ENCODE results near the gene CIART. TPM values are rescaled to one million over a fixed set of nuclear protein-coding genes. Genes with fewer than 3 reads are reported as not detected.
A peak's percentile ranks its signal among the peaks of the same experiment; 100 is the strongest.

The CIART gene
- total and polyA plus RNA-seq, 10 of the 15 experiments (the other 5 are each of a cell fraction or from before 2014, with no cell fraction given), result 0.44 to 1.4 (median 0.67) TPM

DNA sequence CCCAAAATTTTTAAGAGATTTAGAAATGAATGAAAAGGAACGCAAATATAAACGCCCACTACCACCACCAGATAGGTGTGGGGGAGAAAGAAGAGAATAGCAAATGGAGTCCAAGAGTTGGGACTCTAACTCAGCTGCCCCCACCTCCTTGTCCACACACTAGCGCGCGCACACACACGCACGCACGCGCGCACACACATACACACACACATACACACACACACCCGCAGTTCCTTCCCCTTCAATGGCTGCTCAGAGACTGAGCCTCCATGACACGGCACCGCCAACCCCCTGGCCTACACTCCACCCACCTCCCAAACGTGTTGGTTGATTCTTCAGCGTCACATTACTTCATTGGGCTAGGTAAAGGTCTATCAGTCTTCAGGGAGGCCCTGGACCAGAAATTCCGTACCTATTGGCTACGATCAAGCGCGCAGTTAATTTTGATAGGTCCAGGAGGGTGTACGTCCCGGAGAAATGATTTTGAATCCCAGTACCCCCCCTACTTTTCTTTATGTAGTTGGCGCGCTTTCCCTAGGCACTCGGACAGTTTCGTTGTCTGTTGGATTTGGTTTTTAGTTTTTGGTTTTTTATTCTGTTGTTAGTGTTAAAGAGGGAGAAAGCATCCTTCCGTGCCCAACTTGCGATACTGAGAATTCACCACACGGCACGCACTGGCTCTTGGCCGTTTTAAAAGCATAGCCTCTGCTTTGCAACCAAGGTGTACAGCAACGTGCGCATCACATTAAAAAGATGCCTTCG is 46.3 kb upstream of the CIART start, which contains the start of gene ANP32E (continued):
- TF ChIP-seq RELB (IDR thresholded peaks at IDR 0.05; ENCODE audit: low read depth), result peak; percentile 72
- TF ChIP-seq MYB (IDR thresholded peaks at IDR 0.05; ENCODE audit: borderline replicate concordance, low read depth, low read length), result no peak
- peak; percentile 99 for TF ChIP-seq PKNOX1 (IDR thresholded peaks at IDR 0.05)
- no peak for TF ChIP-seq GATAD2B (conservative IDR thresholded peaks at IDR 0.05; ENCODE audit: low read depth)
- TF ChIP-seq ESRRA (IDR thresholded peaks at IDR 0.05; ENCODE audit: low read length), result 0 out of 2 replicates have a peak, but pooled peaks have one; percentile 36
- TF ChIP-seq, protein P1, sequence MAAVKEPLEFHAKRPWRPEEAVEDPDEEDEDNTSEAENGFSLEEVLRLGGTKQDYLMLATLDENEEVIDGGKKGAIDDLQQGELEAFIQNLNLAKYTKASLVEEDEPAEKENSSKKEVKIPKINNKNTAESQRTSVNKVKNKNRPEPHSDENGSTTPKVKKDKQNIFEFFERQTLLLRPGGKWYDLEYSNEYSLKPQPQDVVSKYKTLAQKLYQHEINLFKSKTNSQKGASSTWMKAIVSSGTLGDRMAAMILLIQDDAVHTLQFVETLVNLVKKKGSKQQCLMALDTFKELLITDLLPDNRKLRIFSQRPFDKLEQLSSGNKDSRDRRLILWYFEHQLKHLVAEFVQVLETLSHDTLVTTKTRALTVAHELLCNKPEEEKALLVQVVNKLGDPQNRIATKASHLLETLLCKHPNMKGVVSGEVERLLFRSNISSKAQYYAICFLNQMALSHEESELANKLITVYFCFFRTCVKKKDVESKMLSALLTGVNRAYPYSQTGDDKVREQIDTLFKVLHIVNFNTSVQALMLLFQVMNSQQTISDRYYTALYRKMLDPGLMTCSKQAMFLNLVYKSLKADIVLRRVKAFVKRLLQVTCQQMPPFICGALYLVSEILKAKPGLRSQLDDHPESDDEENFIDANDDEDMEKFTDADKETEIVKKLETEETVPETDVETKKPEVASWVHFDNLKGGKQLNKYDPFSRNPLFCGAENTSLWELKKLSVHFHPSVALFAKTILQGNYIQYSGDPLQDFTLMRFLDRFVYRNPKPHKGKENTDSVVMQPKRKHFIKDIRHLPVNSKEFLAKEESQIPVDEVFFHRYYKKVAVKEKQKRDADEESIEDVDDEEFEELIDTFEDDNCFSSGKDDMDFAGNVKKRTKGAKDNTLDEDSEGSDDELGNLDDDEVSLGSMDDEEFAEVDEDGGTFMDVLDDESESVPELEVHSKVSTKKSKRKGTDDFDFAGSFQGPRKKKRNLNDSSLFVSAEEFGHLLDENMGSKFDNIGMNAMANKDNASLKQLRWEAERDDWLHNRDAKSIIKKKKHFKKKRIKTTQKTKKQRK (IDR thresholded peaks at IDR 0.05; ENCODE audit: low read depth, low read length), result peak; percentile 92
- TF ChIP-seq CHD1 (IDR thresholded peaks at IDR 0.05; ENCODE audit: low read depth, low read length), result peak; percentile 93; the same call in 1 of the 2 replicates
- peak; percentile 95 for TF ChIP-seq FOS (IDR thresholded peaks at IDR 0.05; ENCODE audit: borderline replicate concordance, extremely low read depth, insufficient read length)
- TF ChIP-seq RAD21 (IDR thresholded peaks at IDR 0.05; ENCODE audit: insufficient read depth, low read depth, low read length), result no peak
- TF ChIP-seq ZNF687 (IDR thresholded peaks at IDR 0.05), result peak; percentile 33
- 0 out of 2 replicates have a peak, but pooled peaks have one; percentile 40 for TF ChIP-seq ZSCAN29 (IDR thresholded peaks at IDR 0.05)
- TF ChIP-seq ZBED1 (IDR thresholded peaks at IDR 0.05; ENCODE audit: borderline replicate concordance), result peak; percentile 84; the same call in 1 of the 2 replicates
- TF ChIP-seq NR2C2 (IDR thresholded peaks at IDR 0.05; ENCODE audit: borderline replicate concordance, control insufficient read depth, insufficient read length, low read depth), result no peak
- TF ChIP-seq ZNF384 (IDR thresholded peaks at IDR 0.05; ENCODE audit: borderline replicate concordance, low read depth, low read length), result no peak
- no peak for TF ChIP-seq MEF2B (IDR thresholded peaks at IDR 0.05; ENCODE audit: partially characterized antibody, poor library complexity, severe bottlenecking)
- TF ChIP-seq EGR1 (IDR thresholded peaks at IDR 0.05; ENCODE audit: borderline replicate concordance in 1 of 2, low read depth in 2 of 2, low read length in 2 of 2), result peak in 1 of 2 experiments; percentile 23; a peak in 1 of 3 replicates
- no peak for TF ChIP-seq HDAC6 (IDR thresholded peaks at IDR 0.05; ENCODE audit: unreplicated experiment)
- TF ChIP-seq MYC (IDR thresholded peaks at IDR 0.05; ENCODE audit: insufficient read depth, insufficient read length, insufficient replicate concordance, low read length, severe bottlenecking), result peak; percentile 34
